Limb (tissue), 2 donors: Measurements from ENCODE around the gene SEC14L1.
"Not testable (repeated sequence)": the region's sequence is repeated elsewhere in the genome, so short reads cannot be mapped to it uniquely, and the experiment has no call there.

ENCODE experiments used
- DNase-seq, 2 donors: peaks; one replicate each; pipeline ENCODE4 v3.0.0-alpha.2; 2016; ENCODE audit errors: extremely low spot score in 2 of 2

The SEC14L1 gene

GRCh38 chr17:77140878-77141767 lies at the start of gene SEC14L1:
SEC14L1 (plus strand) TSS chr17:77140969; CDS start chr17:77143597, 2,628 bp downstream.
- no peak for DNase-seq

DNA sequence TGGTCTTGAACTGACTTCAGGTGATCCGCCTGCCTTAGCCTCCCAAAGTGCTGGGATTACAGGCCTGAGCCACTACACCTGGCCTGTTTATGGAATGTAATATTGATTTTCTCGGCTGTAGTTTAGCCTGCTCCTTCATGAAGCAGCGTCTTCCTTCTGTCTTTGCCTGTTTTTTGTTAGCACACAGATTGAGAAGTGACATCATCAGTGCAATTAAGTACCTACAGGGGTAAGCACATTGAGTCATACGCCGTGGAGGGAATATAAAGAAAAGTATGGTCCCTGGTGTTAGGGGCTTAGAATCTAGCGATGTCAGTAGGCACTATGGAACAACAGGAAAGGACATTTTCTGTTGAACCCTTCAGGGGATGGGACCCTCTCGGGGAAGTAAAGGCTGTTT lies 48.7 kb upstream of the SEC14L1 start:
- no peak for DNase-seq

- no peak for DNase-seq
Observed at GRCh38 chr17:77095461-77095860, 45.3 kb upstream of the SEC14L1 start.

DNA sequence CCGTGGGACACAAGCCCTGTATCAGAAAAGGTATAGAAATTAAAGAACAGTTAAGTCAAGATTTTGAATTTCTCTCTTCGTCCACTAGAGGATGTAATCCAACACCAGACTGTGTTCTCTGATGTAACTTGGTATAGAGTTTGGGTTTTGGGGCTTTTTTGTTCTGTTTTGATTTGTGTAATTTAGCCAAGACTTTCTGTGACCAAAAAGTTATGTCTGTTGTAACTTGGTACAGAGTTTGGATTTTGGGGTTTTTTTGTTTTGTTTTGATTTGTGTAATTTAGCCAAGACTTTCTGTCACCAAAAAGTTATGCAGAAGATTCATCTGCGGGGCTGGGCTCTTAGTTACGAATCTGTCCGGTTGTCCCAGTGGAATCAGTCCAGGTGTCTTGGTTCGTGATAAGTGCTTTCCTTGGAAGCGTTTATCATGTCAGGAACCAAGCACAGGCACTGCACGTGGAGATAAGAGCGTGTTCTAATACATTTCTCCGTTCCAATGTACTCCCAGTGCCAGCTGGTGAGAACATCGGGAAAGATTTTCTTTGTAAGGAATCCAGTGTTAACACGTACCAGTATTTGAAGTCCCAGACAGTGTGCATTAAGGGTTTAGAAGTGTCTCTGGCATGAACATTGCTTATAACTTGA lies 44.1 kb upstream of the SEC14L1 start:
- DNase-seq = peak in 1 of 2 donors; percentile 63

DNA sequence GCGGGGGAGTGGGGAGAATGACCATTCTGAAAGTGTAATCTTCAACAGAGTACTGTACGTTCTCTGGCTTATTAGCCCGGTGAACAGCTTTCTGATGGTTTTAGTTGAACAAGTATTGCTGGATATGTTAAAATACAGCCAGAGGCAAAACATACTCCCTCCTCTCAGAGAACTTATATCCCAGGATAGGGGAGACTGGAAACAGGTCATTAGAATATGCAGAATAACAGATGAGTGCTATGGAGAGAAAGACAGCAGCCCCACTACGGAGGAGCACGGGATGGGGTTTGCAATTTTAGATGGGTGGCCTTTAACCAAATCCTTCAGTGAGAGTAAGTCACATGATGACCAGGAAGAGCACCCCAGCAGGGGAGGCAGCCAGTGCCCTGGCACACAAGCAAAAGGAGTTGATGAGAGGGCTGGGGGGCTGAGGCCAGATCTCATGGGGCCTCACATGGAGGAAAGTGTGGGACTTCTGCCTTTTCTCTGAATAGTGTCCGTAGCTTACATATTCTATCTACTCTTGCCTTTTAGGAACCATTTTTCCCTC lies 43.1 kb upstream of the SEC14L1 start:
- DNase-seq = no peak

- no peak for DNase-seq
Observed at GRCh38 chr17:77098884-77099545, 41.8 kb upstream of the SEC14L1 start.

GRCh38 chr17:77099997-77100396 lies 40.8 kb upstream of the SEC14L1 start:
- no peak for DNase-seq

GRCh38 chr17:77101521-77102410 lies 39.0 kb upstream of the SEC14L1 start:
- DNase-seq = no peak

DNA sequence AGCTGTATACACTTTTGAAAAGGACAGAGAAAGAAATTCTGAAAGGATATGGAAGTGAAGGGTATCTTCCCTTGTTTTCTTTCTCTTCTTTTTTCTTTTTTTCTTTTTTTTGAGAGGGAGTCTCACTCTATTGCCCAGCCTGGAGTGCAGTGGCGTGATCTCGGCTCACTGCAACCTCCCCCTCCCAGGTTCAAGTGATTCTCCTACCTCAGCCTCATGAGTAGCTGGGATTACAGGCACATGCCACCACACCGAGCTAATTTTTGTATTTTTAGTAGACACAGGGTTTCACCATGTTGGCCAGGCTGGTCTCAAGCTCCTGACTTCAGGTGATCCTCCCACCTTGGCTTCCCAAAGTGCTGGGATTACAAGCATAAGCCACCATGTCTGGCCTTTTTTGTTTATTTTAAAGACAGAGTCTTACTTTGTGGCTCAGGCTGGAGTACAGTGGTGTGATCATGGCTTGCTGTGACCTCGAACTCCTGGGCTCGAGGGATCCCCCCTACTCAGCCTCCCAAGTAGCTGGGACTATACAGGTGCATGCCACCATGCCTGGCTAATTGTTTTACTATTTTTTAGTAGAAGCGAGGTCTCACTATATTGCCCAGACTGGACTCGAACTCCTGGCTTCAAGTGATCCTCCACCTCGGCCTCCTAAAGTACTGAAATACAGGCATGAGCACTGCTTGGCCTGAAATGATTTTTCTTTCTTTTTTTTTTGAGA lies 38.2 kb upstream of the SEC14L1 start:
- not testable (repeated sequence) for DNase-seq

DNA sequence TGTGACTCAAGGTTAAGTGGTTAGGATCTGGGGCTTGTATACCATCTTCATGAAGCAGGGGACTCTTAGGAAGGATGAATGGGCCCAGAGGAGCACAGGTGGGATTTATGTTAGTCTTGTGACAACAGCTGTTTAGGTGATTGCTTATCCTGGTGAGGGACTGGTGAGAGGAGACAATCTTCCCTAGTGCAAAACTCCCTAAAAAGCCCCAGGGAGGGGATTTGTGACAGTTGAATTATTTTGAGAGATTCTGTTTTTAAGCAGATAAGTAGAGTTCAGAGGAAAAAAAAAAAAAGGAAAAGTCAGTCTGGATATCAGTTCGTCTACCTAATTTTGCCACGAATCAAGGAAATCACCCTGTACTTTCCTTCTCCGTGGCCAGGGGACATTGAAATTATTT lies 35.1 kb upstream of the SEC14L1 start:
- DNase-seq = no peak

DNA sequence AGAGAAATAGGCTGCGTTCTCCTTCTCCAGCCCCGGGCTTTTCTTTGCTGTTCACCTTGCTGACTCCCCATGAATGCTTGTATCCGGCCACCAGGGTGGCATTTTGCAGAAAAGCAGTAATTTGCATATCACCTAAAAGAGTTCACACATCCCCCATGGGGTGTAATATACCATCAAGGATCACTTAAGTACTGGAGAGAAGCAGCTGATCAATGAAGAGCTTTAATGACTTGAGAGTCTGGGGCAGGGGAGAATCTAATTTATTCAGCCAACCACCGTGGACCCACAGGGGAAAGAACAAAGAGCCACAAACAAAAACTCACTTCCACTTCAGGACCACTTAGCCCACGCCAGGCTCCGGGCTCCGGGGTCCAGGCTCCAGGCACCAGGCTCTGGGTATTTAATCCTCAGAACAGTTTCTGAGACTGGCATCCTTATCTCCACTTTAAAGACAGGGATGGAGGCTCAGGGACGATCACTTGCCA lies 33.9 kb upstream of the SEC14L1 start:
- DNase-seq = no peak

DNA sequence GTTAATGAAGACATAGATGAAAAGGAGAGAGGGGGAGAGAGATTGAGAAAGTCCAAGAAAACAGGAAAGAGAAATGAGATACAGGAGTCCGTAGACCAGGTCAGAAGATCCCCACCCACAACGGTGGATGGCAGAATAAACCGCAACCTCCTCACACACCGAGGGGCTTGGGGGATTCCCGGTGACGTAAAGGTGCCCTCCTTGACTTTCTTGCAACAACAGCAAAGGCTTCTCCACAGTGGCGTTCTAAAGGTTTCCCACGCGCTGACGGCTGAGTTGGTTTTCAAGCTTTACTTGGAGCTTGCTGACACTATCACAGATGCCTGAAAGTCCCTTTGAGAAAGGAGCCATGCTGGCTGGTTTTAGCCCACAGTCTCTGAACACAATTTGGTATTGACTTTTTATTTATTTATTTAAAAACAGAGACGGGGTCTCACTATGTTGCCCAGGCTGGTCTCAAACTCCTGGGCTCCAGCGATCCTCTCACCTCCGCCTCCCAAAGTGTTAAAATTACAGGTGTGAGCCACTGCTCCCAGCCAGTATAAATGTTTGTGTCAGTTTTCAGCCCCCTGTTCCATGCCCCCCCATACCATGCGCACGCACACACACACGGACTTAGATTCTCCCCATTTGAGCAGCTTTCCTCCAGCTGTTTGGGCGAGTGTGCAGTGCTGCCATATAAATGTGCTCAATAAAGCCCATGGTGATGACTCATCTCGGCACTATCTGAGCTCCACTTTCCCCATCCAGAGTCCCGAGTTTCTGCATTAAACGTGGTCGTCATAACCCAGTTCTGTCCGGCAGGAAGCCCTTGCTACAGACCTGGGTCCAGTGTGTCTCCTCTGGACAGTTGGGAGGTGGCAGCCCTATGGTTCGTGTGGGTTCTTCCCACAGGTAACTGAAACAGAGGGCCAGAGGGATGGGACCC lies 33.0 kb upstream of the SEC14L1 start:
- no peak for DNase-seq

- DNase-seq = no peak
Observed at GRCh38 chr17:77109159-77109759, 31.5 kb upstream of the SEC14L1 start.

DNA sequence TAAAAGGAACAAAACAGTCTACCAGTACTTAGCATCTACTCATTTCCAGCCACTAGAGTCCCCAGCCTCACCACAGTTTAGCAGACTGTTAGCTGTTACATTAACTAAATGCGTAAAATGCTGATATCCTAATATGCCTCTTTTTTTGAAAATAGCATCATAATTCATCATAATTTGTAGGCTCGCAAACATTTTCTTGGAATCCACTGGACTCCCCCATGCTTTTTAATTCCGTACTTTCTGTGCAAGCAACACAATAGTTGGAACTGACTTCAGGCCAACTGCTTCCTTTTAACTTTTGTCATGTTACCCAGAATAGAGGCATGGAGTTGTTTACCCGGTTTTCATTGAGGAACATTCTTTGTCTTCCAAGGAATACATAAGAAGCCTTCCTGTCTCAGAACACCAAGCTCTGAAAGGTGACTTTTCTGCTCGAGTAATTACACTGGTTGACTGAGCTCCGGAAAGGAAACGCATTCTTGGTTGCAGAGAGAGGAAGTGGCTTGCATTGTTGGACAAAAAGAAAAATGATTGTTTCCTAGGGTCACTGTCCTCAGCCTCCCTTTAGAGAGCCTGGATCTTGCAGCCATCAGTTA lies 30.9 kb upstream of the SEC14L1 start:
- no peak for DNase-seq

DNA sequence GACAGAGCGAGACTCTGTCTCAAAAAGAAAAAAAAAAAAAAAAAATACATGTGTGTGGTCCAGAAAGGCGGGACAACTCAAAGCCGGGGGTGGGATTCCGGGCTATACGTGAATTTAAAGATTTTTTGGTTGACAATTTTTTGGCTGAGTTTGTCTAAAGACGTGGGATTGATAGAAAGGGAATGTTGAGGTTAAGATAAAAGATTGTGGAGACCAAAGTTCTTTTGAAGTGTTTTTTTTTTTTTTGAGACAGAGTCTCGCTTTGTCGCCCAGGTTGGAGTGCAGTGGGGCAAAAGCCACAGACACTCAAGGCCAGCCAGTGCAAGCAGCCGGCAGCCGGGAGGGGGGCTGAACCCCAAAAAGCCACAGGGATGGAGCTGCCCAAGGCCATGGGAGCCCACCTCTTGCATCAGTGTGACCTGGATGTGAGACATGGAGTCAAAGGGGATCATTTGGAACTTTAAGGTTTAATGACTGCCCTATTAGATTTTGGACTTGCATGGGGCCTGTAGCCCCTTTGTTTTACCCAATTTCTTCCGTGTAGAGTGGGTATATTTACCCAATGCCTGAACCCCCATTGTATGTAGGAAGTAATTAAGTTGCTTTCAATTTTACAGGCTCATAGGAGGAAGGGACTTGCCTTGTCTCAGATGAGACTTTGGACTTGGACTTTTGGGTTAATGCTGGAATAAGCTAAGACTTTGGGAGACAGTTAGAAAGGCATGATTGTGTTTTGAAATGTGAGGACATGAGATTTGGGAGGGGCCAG lies 29.4 kb upstream of the SEC14L1 start:
- not testable (repeated sequence) for DNase-seq

GRCh38 chr17:77111934-77112296 lies 28.9 kb upstream of the SEC14L1 start:
- DNase-seq = no peak

DNA sequence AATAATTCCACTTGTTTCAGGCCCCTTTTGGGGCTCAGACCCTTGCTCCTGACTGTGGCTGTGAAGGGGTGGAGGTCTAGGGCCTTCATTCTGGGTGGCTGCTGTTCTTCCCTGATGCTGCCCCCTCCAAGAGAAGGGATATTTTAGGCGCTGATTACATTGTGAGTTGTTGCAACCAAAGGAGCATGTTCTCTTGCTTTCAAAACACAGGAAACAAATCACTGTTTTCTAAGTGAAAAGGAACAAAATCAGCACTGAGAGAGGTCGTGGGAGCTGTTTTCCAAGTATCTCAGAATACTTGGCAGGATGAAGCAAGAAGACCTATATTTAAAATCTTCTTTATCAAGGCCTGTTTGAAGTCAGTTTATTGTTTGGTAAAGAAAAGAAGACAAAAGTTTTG lies 25.3 kb upstream of the SEC14L1 start:
- no peak for DNase-seq

DNA sequence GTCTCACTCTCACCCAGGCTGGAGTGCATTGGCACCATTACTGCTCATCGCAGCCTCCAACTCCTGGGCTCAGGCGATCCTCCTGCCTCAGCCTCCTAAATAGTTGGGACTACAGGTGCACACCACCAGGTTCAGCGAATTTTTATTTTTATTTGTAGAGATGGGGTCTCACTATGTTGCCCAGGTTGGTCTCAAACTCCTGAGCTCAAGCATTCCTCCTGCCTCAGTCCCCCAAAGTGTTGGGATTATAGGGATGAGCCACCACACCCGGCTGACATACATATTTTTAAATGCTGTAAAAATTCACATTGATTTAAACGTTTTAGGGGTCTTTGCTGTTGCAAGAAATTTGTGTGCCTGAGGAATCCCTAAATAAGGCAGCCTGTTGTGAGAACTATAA lies 24.8 kb upstream of the SEC14L1 start:
- no peak for DNase-seq
